Neutrophil (primary cell): Measurements from ENCODE around the gene PDE3B.
"Not testable (repeated sequence)": the region's sequence is repeated elsewhere in the genome, so short reads cannot be mapped to it uniquely, and the experiment has no call there.

Source experiments
- H3K27ac ChIP-seq: fragments of 200-600 bp; sonication (generic); 2 replicates; pipeline ENCODE4 v1.5.1; 2016; ENCODE audit warnings: mild to moderate bottlenecking, moderate library complexity
- H3K27me3 ChIP-seq: fragments of 200-600 bp; sonication (generic); 2 replicates; pipeline ENCODE4 v1.6.0; 2016; ENCODE audit warnings: mild to moderate bottlenecking
- H3K36me3 ChIP-seq: fragments of 200-600 bp; sonication (generic); 2 replicates; pipeline ENCODE4 v1.5.1; 2017
- H3K4me1 ChIP-seq, 2 experiments: fragments of 200-600 bp in 1 of 2; sonication (generic) in 1 of 2; 1 replicate in 1 of 2; 2 replicates in 1 of 2; pipeline versions ENCODE4 v1.5.1 to v1.6.1; 2013 to 2016; ENCODE audit warnings: low read depth in 1 of 2, low read length in 1 of 2, mild to moderate bottlenecking in 1 of 2, moderate library complexity in 1 of 2; ENCODE audit not compliant: control insufficient read depth in 1 of 2, insufficient read depth in 1 of 2
- H3K4me3 ChIP-seq, 2 experiments: fragments of 200-600 bp in 1 of 2; sonication (generic) in 1 of 2; 1 replicate in 1 of 2; 2 replicates in 1 of 2; pipeline ENCODE4 v1.5.1; 2013 to 2016; ENCODE audit warnings: low read depth in 1 of 2, low read length in 1 of 2, mild to moderate bottlenecking in 1 of 2, moderate library complexity in 1 of 2
- H3K9me3 ChIP-seq: fragments of 200-600 bp; sonication (generic); 2 replicates; pipeline ENCODE4 v1.5.1; 2016
- TF ChIP-seq, protein P1 (sequence below): fragments of 200-600 bp; sonication (generic); IDR thresholded peaks from 2 replicates; pipeline ENCODE4 v1.5.1; 2016; ENCODE audit warnings: antibody characterized with exemption

The PDE3B gene

DNA sequence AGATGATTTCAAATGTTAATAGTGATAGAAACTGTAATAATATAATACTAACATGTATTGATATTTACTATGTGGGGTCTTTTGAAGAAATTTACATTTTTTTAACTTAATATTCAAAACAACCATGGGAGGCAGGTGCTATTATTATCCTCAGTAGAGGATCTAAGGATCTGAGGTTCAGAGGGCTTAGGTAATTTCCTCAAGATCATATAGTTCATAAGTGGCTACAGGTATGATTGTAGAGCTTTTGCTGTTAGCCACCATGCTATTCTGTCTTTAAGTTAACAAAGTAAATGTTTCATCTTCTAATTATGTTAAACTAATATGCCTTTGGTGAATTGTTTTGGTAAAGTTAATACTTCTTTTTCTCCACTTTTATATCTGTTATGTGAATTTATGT is 83.6 kb downstream of the PDE3B start:
- no peaks in the 10 kb centered on the region for H3K9me3 ChIP-seq
- H3K27ac ChIP-seq: no peak overlapping the region
- TF ChIP-seq, protein P1, sequence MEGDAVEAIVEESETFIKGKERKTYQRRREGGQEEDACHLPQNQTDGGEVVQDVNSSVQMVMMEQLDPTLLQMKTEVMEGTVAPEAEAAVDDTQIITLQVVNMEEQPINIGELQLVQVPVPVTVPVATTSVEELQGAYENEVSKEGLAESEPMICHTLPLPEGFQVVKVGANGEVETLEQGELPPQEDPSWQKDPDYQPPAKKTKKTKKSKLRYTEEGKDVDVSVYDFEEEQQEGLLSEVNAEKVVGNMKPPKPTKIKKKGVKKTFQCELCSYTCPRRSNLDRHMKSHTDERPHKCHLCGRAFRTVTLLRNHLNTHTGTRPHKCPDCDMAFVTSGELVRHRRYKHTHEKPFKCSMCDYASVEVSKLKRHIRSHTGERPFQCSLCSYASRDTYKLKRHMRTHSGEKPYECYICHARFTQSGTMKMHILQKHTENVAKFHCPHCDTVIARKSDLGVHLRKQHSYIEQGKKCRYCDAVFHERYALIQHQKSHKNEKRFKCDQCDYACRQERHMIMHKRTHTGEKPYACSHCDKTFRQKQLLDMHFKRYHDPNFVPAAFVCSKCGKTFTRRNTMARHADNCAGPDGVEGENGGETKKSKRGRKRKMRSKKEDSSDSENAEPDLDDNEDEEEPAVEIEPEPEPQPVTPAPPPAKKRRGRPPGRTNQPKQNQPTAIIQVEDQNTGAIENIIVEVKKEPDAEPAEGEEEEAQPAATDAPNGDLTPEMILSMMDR: no peak
- no peaks in the 10 kb centered on the region for H3K27me3 ChIP-seq
- H3K36me3 ChIP-seq: no peaks in the 10 kb centered on the region
- no peak overlapping the region for H3K4me3 ChIP-seq
- H3K4me1 ChIP-seq: peaks cover 0 to 4% of the 10 kb centered on the region in 2 experiments

DNA sequence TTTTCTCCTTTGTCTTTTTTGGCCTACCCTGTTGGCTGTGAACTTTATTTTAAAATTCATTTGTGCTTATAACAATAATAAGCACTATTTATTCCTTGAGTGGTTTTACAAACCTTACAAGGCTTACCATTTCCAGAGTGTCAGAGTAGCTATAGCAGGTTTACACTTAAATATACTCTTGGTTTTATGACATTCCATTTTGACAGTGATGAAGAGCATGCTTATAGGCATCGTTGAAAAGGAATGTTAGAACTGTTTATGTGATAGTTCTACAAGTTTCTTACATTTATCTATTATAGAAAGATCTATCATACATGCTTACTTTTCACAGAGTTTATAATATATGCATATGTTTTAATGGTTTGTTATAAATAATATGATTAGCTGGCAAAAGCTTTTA is 84.1 kb downstream of the PDE3B start:
- no peaks in the 10 kb centered on the region for H3K36me3 ChIP-seq
- H3K27me3 ChIP-seq: no peaks in the 10 kb centered on the region
- TF ChIP-seq, protein P1: no peak
- H3K27ac ChIP-seq: no peak overlapping the region
- no peak overlapping the region for H3K4me3 ChIP-seq
- H3K9me3 ChIP-seq: no peaks in the 10 kb centered on the region
- H3K4me1 ChIP-seq: peaks cover 0 to 4% of the 10 kb centered on the region in 2 experiments

DNA sequence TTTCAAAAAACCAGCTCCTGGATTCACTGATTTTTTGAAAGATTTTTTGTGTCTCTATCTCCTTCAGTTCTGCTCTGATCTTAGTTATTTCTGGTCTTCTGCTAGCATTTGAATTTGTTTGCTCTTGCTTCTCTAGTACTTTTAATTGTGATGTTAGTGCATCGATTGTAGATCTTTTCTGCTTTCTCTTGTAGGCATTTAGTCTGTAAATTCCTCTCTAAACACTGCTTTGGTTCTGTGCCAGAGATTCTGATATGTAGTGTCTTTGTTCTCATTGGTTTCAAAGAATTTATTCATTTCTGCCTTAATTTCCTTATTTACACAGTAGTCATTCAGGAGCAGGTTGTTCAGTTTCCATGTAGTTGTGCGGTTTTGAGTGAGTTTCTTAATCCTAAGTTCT is 96.9 kb downstream of the PDE3B start:
- not testable (repeated sequence) for H3K4me1 ChIP-seq, H3K36me3 ChIP-seq, H3K9me3 ChIP-seq, H3K4me3 ChIP-seq, H3K27ac ChIP-seq, H3K27me3 ChIP-seq

DNA sequence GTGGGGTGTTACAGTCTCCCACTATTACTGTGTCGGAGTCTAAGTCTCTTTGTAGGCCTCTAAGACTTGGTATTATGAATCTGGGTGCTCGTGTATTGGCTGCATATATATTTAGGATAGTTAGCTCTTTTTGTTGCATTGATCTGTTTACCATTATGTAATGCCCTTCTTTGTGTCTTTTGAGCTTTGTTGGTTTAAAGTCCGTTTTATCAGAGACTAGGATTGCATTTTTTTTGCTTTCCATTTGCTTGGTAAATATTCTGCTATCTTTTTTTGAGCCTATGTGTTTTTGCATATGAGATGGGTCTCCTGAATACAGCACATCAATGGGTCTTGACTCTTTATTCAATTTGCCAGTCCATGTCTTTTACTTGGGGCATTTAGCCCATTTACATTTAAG is 97.6 kb downstream of the PDE3B start:
- TF ChIP-seq, protein P1: no peak
- no peaks in the 10 kb centered on the region for H3K36me3 ChIP-seq

DNA sequence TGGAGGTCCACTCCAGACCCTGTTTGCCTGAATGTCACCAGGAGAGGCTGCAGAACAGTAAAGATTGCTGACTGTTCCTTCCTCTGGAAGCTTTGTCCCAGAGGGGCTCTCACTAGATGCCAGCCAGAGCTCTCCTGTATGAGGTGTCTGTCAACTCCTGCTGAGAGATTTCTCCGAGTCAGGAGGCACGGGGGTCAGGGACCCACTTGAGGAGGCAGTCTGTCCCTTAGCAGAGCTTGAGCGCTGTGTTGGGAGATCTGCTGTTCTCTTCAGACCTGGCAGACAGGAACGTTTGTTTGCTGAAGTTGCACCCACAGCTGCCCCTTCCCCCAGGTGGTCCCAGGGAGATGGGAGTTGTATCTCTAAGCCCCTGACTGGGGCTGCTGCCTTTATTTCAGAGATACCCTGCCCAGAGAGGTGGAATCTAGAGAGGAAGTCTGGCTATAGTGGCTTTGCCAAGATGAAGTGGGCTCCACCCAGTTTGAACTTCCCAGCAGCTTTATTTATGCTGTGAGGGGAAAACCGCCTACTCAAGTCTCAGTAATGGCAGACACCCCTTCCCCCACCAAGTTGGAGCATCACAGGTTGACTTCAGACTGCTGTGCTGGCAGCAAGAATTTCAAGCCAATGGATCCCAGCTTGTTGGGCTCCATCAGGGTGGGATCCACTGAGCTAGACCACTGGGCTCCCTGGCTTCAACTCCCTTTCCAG is 99.4 kb downstream of the PDE3B start:
- H3K27ac ChIP-seq: no peak overlapping the region
- no peaks in the 10 kb centered on the region for H3K27me3 ChIP-seq
- H3K4me1 ChIP-seq: no peaks in the 10 kb centered on the region
- TF ChIP-seq, protein P1: no peak
- no peaks in the 10 kb centered on the region for H3K36me3 ChIP-seq
- no peaks in the 10 kb centered on the region for H3K9me3 ChIP-seq
- no peak overlapping the region for H3K4me3 ChIP-seq

More for the DNA sequence above, 97.6 kb downstream of the PDE3B start:
- no peak overlapping the region for H3K4me3 ChIP-seq
- H3K27me3 ChIP-seq: no peaks in the 10 kb centered on the region
- no peaks in the 10 kb centered on the region for H3K9me3 ChIP-seq
- no peak overlapping the region for H3K27ac ChIP-seq
- H3K4me1 ChIP-seq: no peaks in the 10 kb centered on the region

DNA sequence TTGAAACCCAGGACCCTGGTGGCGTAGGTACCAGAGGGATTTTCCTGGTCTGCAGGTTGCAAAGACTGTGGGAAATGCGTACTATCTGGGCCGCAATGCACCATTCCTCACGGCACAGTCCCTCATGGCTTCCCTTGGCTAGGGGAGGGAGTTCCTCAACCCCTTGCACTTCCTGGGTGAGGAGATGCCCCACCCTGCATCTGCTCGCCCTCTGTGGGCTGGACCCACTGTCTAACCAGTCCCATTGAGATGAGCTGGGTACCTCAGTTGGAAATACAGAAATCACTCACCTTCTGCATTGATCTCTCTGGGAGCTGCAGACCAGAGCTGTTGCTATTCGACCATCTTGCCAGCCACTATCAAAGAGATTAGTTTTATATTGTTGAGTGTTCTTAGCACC is 100.1 kb downstream of the PDE3B start:
- H3K4me3 ChIP-seq, H3K27ac ChIP-seq, H3K9me3 ChIP-seq, H3K4me1 ChIP-seq, H3K27me3 ChIP-seq, H3K36me3 ChIP-seq: not testable (repeated sequence)
